AG09309 (cell line): Measurements from ENCODE around the gene KRTAP10-7.

ENCODE experiments used
- DNase-seq: peaks from one replicate; pipeline ENCODE4 v3.0.0-alpha.2; 2010; ENCODE audit warnings: low read depth
- H3K4me3 ChIP-seq: 2 replicates; pipeline ENCODE4 v1.5.1; 2011; ENCODE audit warnings: mild to moderate bottlenecking, low read depth, low read length, moderate library complexity; ENCODE audit not compliant: control insufficient read depth
- CTCF ChIP-seq: IDR thresholded peaks from 2 replicates; pipeline ENCODE4 v1.5.1; 2011; ENCODE audit warnings: mild to moderate bottlenecking, low read depth, low read length, inconsistent platforms; ENCODE audit not compliant: insufficient read depth, control insufficient read depth; ENCODE audit errors: missing control alignments

Gene KRTAP10-7

GRCh38 chr21:44615466-44615865 lies 15.1 kb downstream of the KRTAP10-7 start:
- H3K4me3 ChIP-seq: no peak overlapping the region
- no peak for DNase-seq
- no peak for TF ChIP-seq CTCF

GRCh38 chr21:44615911-44616590 lies 15.7 kb downstream of the KRTAP10-7 start:
- TF ChIP-seq CTCF: no peak
- no peak for DNase-seq
- no peak overlapping the region for H3K4me3 ChIP-seq

- no peak overlapping the region for H3K4me3 ChIP-seq
- no peak for TF ChIP-seq CTCF
- DNase-seq: no peak
Measured at GRCh38 chr21:44616591-44616926, 16.2 kb downstream of the KRTAP10-7 start.

GRCh38 chr21:44617071-44617501 lies 16.7 kb downstream of the KRTAP10-7 start:
- no peak for DNase-seq
- TF ChIP-seq CTCF: no peak
- H3K4me3 ChIP-seq: no peak overlapping the region

GRCh38 chr21:44618504-44618903 lies 18.1 kb downstream of the KRTAP10-7 start:
- TF ChIP-seq CTCF: peak; percentile 47
- DNase-seq: no peak
- H3K4me3 ChIP-seq: no peak overlapping the region

- TF ChIP-seq CTCF: no peak
- no peak overlapping the region for H3K4me3 ChIP-seq
- DNase-seq: no peak
Measured at GRCh38 chr21:44618909-44619308, 18.5 kb downstream of the KRTAP10-7 start.
